ENCODE data around the gene FERMT1. TPM values are rescaled to one million over a fixed set of nuclear protein-coding genes. Genes with fewer than 3 reads are reported as not detected.

The FERMT1 gene
- total RNA-seq, 2 experiments from 2014 or later: not detected

DNA sequence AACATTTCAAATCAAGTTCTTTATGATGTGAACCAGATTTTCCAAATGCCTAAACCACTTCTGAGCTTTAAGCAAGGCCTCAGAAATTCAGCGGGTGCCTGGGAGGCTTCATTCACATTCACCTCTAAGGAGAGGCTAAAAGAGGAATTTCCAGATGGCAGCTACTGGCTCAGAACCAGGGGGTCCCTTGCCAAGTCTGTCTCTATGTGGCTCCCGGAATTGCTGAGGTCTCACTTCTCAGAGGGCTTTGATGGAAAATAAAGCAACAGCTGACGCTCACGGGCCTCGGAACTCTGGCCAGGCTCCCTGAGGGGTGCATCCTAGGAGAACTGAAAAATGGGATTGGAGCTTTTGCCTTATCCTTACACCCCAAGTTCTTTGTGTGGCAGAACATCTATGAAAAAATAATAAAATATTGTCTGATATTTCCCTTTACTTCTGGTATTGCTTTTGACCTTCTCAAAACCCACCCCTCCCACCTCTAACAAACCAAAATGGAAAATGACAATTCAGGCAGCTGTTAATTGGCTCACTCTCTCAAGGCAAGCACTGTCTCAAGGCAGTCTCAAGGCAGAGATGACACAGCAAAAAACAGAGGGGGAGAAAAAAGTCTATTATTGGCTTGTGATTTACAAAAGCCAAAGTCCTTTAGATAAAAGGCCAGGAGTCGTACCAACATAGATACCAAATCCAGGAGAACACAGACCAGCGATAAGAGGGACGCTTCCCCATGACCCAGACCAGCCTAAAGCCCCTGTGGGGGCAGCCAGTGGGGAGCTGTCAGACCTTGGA is 47.2 kb downstream of the FERMT1 start:
- intact Hi-C loops (cut with micrococcal nuclease; ENCODE audit: unreplicated experiment): loop anchor here (5.0 kb wide), 2 partner anchors 143 to 288 kb away; no protein-coding TSS in a partner anchor
- H3K9me3 ChIP-seq (ENCODE audit: low read length): no peaks in the 10 kb centered on the region
- no peak overlapping the region for H3K27ac ChIP-seq (ENCODE audit: low read depth, low read length, poor library complexity, severe bottlenecking)
- TF ChIP-seq, protein P1, sequence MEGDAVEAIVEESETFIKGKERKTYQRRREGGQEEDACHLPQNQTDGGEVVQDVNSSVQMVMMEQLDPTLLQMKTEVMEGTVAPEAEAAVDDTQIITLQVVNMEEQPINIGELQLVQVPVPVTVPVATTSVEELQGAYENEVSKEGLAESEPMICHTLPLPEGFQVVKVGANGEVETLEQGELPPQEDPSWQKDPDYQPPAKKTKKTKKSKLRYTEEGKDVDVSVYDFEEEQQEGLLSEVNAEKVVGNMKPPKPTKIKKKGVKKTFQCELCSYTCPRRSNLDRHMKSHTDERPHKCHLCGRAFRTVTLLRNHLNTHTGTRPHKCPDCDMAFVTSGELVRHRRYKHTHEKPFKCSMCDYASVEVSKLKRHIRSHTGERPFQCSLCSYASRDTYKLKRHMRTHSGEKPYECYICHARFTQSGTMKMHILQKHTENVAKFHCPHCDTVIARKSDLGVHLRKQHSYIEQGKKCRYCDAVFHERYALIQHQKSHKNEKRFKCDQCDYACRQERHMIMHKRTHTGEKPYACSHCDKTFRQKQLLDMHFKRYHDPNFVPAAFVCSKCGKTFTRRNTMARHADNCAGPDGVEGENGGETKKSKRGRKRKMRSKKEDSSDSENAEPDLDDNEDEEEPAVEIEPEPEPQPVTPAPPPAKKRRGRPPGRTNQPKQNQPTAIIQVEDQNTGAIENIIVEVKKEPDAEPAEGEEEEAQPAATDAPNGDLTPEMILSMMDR (conservative IDR thresholded peaks at IDR 0.05; ENCODE audit: low read length): no peak
- no peak for TF ChIP-seq EZH2phosphoT487 (IDR thresholded peaks at IDR 0.05; ENCODE audit: borderline replicate concordance, low read depth, low read length)
- H2AFZ ChIP-seq (ENCODE audit: low read length): no peak overlapping the region
- no peaks in the 10 kb centered on the region for H3K9me2 ChIP-seq (ENCODE audit: insufficient read depth, low read length)
- no peak overlapping the region for H3K4me2 ChIP-seq (ENCODE audit: low read length)
- POLR2A ChIA-PET: interaction anchor here (0.7 kb wide), 2 partner anchors 26 to 258 kb away, joined by 4 read pairs; no protein-coding TSS in a partner anchor
- no peaks in the 10 kb centered on the region for H3K79me2 ChIP-seq (ENCODE audit: insufficient read depth, low read depth, low read length)
- no peak overlapping the region for H3K4me3 ChIP-seq (ENCODE audit: low read depth, low read length, poor library complexity, severe bottlenecking)
- BruUV-seq (replicated peaks): no TSS peak
- H3K4me1 ChIP-seq (ENCODE audit: insufficient read depth, low read length, poor library complexity, severe bottlenecking): no peaks in the 10 kb centered on the region
- CTCF ChIA-PET (ENCODE audit: unreplicated experiment): no interaction called here
- H4K20me1 ChIP-seq (ENCODE audit: insufficient read depth, low read length): no peaks in the 10 kb centered on the region
- DNase-seq (ENCODE audit: low spot score): no peak
- no peaks in the 10 kb centered on the region for H3K36me3 ChIP-seq (ENCODE audit: insufficient read depth, low read length)

DNA sequence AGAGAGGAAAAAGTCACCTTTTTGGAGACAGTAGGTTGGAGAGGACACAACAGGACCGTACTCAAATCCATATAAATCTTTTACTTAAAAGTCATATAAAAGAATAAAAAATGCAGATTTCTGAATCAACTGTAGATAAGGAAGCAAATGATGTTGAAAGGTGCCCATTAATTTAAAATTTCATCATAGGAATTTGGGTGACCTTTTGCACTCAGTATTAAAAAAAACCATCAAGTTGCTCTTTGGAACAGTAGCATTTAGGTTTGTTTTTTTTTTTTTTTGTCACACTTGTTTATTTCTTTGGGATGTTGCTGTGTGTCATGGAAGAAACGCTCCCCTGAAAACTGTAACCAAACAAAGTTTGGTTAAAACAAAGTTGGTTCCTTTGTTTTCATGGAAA is 48.0 kb downstream of the FERMT1 start:
- ChIA-PET CTCF (ENCODE audit: unreplicated experiment) (interaction anchor here (1.6 kb wide), 1 partner anchor 545 kb away, joined by 6 read pairs; no protein-coding TSS in a partner anchor), POLR2A (interaction anchor here (0.7 kb wide), 2 partner anchors 27 to 259 kb away, joined by 4 read pairs; no protein-coding TSS in a partner anchor)
- no peak overlapping the region for H2AFZ ChIP-seq (ENCODE audit: low read length)
- DNase-seq (ENCODE audit: low spot score): no peak
- H3K4me3 ChIP-seq (ENCODE audit: low read depth, low read length, poor library complexity, severe bottlenecking): no peak overlapping the region
- H3K36me3 ChIP-seq (ENCODE audit: insufficient read depth, low read length): no peaks in the 10 kb centered on the region
- BruUV-seq (replicated peaks): no TSS peak
- no peaks in the 10 kb centered on the region for H3K4me1 ChIP-seq (ENCODE audit: insufficient read depth, low read length, poor library complexity, severe bottlenecking)
- no peak overlapping the region for H3K4me2 ChIP-seq (ENCODE audit: low read length)
- no peak overlapping the region for H3K27ac ChIP-seq (ENCODE audit: low read depth, low read length, poor library complexity, severe bottlenecking)
- no peaks in the 10 kb centered on the region for H3K9me2 ChIP-seq (ENCODE audit: insufficient read depth, low read length)
- no peaks in the 10 kb centered on the region for H3K79me2 ChIP-seq (ENCODE audit: insufficient read depth, low read depth, low read length)
- no peak for TF ChIP-seq EZH2phosphoT487 (IDR thresholded peaks at IDR 0.05; ENCODE audit: borderline replicate concordance, low read depth, low read length)
- TF ChIP-seq, protein P1 (conservative IDR thresholded peaks at IDR 0.05; ENCODE audit: low read length): no peak
- intact Hi-C loops (cut with micrococcal nuclease; ENCODE audit: unreplicated experiment): loop anchor here (5.0 kb wide), 2 partner anchors 142 to 287 kb away; no protein-coding TSS in a partner anchor
- no peaks in the 10 kb centered on the region for H4K20me1 ChIP-seq (ENCODE audit: insufficient read depth, low read length)
- no peaks in the 10 kb centered on the region for H3K9me3 ChIP-seq (ENCODE audit: low read length)

DNA sequence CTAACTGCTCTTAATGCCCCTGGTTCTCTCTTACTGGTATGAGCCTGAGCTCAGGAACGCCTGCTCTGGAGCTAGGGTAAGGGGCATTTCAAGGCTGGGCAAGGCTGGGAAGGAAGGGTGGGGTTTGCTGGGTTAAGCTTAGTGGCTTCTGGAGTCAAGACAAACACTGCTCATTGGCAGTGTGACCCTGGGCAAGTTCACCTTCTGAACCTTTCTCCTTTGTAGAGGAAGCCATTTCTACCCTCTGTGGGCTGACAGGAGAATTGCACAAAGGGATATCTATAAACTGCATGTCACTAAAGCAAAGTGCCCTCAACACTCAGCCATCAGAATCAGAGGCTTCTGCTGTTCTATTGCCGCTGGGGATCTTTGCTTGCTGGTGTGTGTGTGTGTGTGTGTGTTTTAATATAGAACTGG is 48.7 kb downstream of the FERMT1 start:
- no peak for TF ChIP-seq EZH2phosphoT487 (IDR thresholded peaks at IDR 0.05; ENCODE audit: borderline replicate concordance, low read depth, low read length)
- TF ChIP-seq, protein P1 (conservative IDR thresholded peaks at IDR 0.05; ENCODE audit: low read length): peak; percentile 68

More for the DNA sequence above, 48.7 kb downstream of the FERMT1 start:
- DNase-seq (ENCODE audit: low spot score): peak; percentile 57
- CTCF ChIA-PET (ENCODE audit: unreplicated experiment): interaction anchor here (1.6 kb wide), 1 partner anchor 544 kb away, joined by 6 read pairs; no protein-coding TSS in a partner anchor
- Histone ChIP-seq H3K36me3 (ENCODE audit: insufficient read depth, low read length) (no peaks in the 10 kb centered on the region), H4K20me1 (ENCODE audit: insufficient read depth, low read length) (no peaks in the 10 kb centered on the region), H3K4me1 (ENCODE audit: insufficient read depth, low read length, poor library complexity, severe bottlenecking) (no peaks in the 10 kb centered on the region), H3K79me2 (ENCODE audit: insufficient read depth, low read depth, low read length) (no peaks in the 10 kb centered on the region), H3K4me2 (ENCODE audit: low read length) (no peak overlapping the region), H3K4me3 (ENCODE audit: low read depth, low read length, poor library complexity, severe bottlenecking) (no peak overlapping the region), H3K9me3 (ENCODE audit: low read length) (no peaks in the 10 kb centered on the region), H3K9me2 (ENCODE audit: insufficient read depth, low read length) (no peaks in the 10 kb centered on the region), H3K27ac (ENCODE audit: low read depth, low read length, poor library complexity, severe bottlenecking) (no peak overlapping the region), H2AFZ (ENCODE audit: low read length) (no peak overlapping the region)
- BruUV-seq (replicated peaks): no TSS peak
- POLR2A ChIA-PET: interaction anchor here (0.7 kb wide), 1 partner anchor 546 kb away, joined by 3 read pairs; no protein-coding TSS in a partner anchor
- intact Hi-C loops (cut with micrococcal nuclease; ENCODE audit: unreplicated experiment): no loop called here
